Measurements from ENCODE around the gene SRP72. TPM values are rescaled to one million over a fixed set of nuclear protein-coding genes. Genes with fewer than 3 reads are reported as not detected.

The SRP72 gene
- total RNA-seq, 6 experiments from 2014 or later = 41.3 to 54.8 (median 46.6) TPM

- Histone ChIP-seq H3K27ac (no peak overlapping the region), H3K9me3 (no peaks in the 10 kb centered on the region), H3K4me1 (no peaks in the 10 kb centered on the region), H3K36me3 (peaks cover 0 to 57% (median 13%) of the 10 kb centered on the region in 4 donors), H3K4me3 (no peak overlapping the region), H3K27me3 (no peaks in the 10 kb centered on the region)
- TF ChIP-seq CTCF (IDR thresholded peaks at IDR 0.05) (no peak), POLR2A (IDR thresholded peaks at IDR 0.05) (no peak)
- no peak for ATAC-seq
- DNase-seq = no peak
- intact Hi-C loops (cut with DNase I) = no loop called here
- WGBS (ENCODE audit: insufficient coverage, low coverage, low lambda C conversion rate, missing lambda C conversion rate) = 79% methylated on average over 3 of the region's 3 CpGs
These were observed 7.3 kb upstream of the SRP72 start for GRCh38 chr4:56460085-56460484.

- no peak for DNase-seq
- intact Hi-C loops (cut with DNase I) = no loop called here
- TF ChIP-seq CTCF (IDR thresholded peaks at IDR 0.05) (no peak), POLR2A (IDR thresholded peaks at IDR 0.05) (no peak)
- H3K36me3 ChIP-seq = peaks cover 0 to 42% (median 13%) of the 10 kb centered on the region in 4 donors
- H3K9me3 ChIP-seq = no peaks in the 10 kb centered on the region
- ATAC-seq = no peak
- H3K4me3 ChIP-seq = no peak overlapping the region
- peaks cover 0 to 13% (median 0%) of the 10 kb centered on the region in 4 donors for H3K4me1 ChIP-seq
- no peak overlapping the region for H3K27ac ChIP-seq
- no peaks in the 10 kb centered on the region for H3K27me3 ChIP-seq
These were observed 5.3 kb upstream of the SRP72 start for GRCh38 chr4:56462157-56462556.

- no peak overlapping the region for H3K27ac ChIP-seq
- intact Hi-C loops (cut with DNase I) = no loop called here
- H3K4me3 ChIP-seq = no peak overlapping the region
- ATAC-seq (no peak), DNase-seq (no peak)
- H3K4me1 ChIP-seq = peaks cover 0 to 19% (median 2%) of the 10 kb centered on the region in 4 donors
- H3K27me3 ChIP-seq = no peaks in the 10 kb centered on the region
- H3K9me3 ChIP-seq = no peaks in the 10 kb centered on the region
- TF ChIP-seq CTCF (IDR thresholded peaks at IDR 0.05) (no peak), POLR2A (IDR thresholded peaks at IDR 0.05) (no peak)
- peaks cover 0 to 28% (median 10%) of the 10 kb centered on the region in 4 donors for H3K36me3 ChIP-seq
- WGBS (ENCODE audit: insufficient coverage, low coverage, low lambda C conversion rate, missing lambda C conversion rate) = 78% methylated on average over 3 of the region's 5 CpGs
These were observed 3.7 kb upstream of the SRP72 start for GRCh38 chr4:56463711-56464110.

GRCh38 chr4:56464581-56464980 is 2.8 kb upstream of the SRP72 start:
- Histone ChIP-seq H3K36me3 (peaks cover 0 to 19% (median 4%) of the 10 kb centered on the region in 4 donors), H3K27ac (no peak overlapping the region), H3K9me3 (no peaks in the 10 kb centered on the region), H3K4me3 (no peak overlapping the region), H3K27me3 (no peaks in the 10 kb centered on the region), H3K4me1 (peaks cover 0 to 26% (median 6%) of the 10 kb centered on the region in 4 donors)
- intact Hi-C loops (cut with DNase I) = no loop called here
- no peak for TF ChIP-seq CTCF (IDR thresholded peaks at IDR 0.05)
- no peak for TF ChIP-seq POLR2A (IDR thresholded peaks at IDR 0.05)
- ATAC-seq = no peak
- DNase-seq = no peak
- 64% methylated on average over 3 of the region's 3 CpGs for WGBS (ENCODE audit: insufficient coverage, low coverage, low lambda C conversion rate, missing lambda C conversion rate)

Data from right lobe of liver (tissue), 6 donors.